Measurements from ENCODE around the gene CUX1.
A peak's percentile ranks its signal among the peaks of the same experiment; 100 is the strongest.

Gene CUX1

DNA sequence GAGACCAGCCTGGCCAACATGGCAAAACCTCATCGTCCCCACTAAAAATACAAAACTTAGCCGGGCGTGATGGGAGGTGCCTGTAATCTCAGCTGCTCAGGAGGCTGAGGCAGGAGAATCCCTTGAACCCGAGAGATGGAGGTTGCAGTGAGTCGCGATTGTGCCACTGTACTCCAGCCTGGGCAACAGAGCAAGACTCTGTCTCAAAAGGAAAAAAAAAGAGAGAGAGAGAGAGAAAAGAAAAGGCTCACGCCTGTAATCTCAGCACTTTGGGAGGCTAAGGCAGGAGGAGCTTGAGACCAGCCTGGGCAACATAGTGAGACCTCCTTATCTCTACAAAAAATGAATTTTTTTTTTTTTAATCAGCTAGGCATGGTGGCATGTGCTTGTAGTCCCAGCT, 157.6 kb downstream of the CUX1 start:
- no peak for DNase-seq

GRCh38 chr7:101976411-101976810, 159.0 kb downstream of the CUX1 start:
- DNase-seq = no peak

- DNase-seq = no peak
These were observed 159.8 kb downstream of the CUX1 start for GRCh38 chr7:101977249-101977648.

DNA sequence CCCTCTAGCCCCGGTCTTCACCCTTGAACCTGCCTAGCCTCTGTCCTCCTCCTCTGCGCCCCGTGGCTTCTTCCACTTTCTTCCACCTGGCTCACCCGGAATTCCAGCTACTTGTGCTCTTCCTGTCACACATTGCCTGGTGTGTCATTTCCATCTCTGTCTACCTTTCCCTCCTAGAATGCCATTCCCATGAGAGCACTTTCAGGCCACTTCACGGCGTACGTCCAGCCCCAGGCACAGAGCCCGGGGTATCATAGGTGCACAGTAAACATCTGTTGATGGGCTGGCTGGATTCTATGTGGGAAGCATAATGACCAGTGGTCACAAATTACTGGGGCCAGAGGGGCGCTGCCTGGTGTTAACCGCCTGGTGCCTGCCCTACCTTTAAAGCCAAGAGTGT, 161.3 kb downstream of the CUX1 start:
- no peak for DNase-seq

DNA sequence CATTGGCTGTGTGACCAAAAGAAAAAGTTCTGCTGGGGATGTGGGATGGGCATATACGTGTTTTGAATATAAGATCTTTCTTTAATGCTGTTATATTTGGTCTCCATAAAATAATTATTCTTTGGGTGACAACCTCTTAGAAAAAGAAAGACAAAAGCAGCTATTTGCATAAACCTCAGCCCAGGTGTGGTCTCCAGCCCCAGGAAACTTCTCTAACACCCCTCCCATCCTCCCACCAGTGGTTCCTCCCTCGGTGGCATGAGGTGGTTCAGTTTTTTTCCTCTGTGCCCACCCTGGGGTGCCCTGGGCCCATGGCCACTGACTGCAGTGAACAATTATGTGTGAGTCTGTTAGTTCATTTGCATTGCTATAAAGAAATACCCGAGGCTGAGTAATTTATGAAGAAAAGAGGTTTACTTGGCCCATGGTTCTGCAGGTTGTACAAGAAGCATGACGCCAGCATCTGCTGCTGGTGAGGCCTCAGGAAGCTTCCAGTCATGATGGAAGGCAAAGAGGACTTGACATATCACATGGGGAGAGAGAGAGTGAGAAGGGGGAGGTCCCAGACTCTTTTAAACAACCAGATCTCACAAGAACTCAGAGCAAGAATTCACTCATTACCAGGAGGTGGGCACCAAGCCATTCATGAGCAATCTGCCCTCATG, 165.9 kb downstream of the CUX1 start:
- no peak for DNase-seq

DNA sequence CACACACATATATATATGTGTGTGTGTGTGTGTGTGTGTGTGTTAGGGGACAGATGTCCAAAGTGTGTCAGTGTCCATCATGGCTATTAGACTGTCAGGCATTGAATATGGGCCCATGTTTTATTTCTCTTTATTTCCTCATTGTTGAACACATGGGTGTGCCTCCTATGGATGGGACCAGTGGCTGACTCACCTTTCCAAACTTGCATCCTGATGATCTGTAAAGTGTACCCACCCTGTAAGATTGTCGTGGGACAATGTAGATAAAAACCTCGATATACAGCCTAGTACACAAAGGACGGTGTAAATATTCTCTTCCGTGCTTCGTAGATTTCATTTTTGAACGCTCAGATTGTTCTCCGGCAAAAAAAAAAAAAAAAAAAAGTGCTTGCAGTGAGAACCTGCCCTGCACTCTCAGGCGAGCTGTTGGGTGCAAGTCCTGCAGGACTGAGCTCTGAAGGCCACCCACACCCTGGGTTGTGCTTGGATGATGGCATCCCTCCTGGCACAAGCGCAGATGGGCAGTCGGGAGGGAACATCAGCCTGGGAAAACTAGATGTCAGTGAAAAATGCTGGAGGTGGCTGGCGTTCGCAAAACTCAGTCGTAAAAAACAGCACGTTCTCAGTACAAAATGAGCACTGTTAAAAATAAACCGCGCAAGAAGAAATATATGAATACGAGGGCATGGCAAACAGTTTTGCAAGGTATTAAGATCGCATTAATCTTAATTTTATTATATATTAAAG, 166.9 kb downstream of the CUX1 start:
- no peak for DNase-seq

- no peak for DNase-seq
These were observed 167.9 kb downstream of the CUX1 start for GRCh38 chr7:101985057-101985902.

DNA sequence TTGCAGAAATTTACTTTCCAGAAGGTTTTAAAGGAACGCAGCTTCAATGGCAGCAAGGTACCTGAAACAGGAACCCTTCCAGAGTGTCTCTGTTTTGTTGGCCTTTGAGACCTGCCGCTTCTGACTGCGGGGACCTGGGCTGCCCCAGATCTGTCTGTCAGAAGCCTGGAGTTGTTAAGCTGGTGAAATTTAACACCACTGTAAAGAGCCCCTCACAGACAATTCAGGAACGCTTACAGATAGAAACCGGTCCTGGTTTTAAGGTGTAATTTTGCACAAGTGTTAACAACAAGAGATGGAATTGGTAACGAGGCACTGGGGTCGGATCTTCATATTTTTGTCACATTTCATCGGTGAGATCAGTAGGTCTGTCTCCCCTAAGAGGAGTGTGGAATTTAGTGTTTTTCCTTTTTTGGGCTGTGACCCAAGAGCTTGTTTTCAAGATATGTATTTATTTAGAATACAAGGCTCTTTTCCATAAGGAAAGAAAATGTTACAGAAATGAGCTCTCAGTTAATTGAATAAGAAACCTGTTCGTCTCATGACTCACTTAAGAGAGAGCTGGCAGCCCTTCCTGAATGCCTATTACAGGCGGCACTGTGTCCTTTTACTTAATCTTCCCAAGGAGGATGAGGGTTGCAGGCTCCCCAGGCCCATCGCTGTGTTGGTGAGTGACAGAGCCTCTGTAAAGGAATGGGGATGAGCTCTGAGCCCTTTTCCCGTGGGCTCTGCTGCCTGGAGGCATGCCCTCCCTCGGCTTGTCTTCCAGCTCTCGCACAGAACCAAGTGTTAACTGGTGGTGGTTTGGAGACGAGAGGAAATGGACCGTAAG, 168.7 kb downstream of the CUX1 start:
- peak in 1 of 56 donors; percentile 5 for DNase-seq

- DNase-seq = no peak
These were observed 170.1 kb downstream of the CUX1 start for GRCh38 chr7:101987494-101987893.

DNA sequence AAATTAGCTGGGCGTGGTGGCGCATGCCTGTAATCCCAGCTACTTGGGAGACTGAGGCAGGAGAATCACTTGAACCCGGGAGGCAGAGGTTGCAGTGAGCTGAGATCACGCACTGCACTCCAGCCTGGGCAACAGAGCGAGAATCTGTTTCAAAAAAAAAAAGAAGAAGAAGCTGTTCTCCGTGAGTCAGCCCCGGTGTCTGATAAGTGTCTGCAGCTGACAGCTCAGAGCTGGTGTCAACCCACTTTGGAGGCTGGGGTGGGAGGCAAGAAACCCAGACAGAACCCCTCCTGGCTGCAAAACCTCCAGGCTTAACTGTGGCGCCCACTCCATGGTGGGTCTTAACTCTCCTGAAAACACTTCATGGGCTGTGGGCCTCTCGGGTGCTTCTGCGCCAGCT, 170.6 kb downstream of the CUX1 start:
- DNase-seq = peak in 7 of 56 donors; percentile 2 to 36 (median 12)

DNA sequence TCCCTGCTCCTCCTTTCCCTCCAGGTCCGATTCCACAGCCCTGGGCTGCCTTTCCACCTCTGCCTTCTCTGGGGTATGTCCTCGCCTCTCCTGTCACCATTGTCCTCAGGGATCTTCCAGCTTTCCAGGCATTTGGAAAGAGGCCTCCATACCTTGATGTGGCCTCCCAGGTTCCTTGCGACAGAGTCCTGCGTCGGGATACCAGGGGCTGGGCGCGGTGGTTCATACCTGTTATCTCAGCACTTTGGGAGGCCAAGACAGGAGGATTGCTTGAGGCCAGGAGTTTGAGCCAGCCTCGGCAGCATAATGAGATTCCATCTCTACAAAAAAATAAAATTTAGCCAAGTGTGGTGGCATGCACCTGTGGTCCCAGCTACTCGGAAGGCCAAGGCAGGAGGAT, 171.1 kb downstream of the CUX1 start:
- DNase-seq = no peak

DNA sequence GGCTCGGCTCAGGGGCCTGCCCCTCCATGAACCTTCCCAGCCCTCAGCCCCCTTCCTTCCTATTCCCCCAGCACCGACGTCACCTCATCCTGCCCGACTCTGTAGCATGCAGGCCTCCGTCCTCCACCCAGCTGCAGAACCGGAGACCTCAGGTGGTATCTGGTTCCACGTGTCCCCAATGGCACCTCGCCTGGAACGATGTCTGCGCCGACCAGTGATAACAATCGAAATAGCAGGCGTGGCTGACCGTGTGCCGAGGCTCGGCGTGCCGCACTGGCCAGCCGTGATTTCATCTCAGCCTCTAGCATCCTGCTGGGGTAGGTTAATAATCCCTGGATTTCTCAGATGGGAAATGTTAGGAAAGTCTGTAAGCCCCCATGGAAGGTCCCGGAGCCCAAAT, 171.7 kb downstream of the CUX1 start:
- no peak for DNase-seq

DNA sequence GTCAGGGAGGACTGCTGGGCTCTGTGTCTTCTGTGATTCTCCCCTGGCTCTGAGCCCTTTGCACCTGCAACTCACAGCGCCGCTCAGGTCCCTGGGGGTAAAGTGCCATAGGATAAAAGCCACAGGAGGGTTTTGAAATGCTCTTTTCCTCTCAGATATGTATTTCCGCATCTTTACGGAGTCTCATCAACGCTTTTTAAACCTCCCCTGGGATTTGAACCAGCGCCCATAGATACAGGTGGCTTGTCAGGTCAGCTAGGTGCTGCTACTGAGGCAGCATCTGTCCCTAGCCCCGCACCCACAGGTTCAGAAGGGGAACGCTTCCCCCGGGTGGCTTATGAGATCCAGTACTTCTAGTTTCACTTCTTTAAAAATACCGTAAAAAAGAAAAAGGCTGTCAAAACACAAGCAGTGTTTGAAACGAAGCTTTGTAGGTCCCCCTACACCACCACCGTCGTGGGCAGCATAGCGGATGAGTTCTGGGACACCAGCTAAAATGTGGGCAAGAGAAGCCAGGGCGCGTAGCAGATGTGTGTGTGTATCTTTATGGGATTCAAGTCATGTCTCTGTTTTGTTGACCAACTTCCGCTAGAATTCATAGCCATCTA, 173.5 kb downstream of the CUX1 start:
- DNase-seq = peak in 4 of 56 donors; percentile 4 to 12 (median 6)

- no peak for DNase-seq
These were observed 174.4 kb downstream of the CUX1 start for GRCh38 chr7:101991860-101992259.

GRCh38 chr7:101993311-101993710, 175.9 kb downstream of the CUX1 start:
- no peak for DNase-seq

GRCh38 chr7:101995121-101995520, 177.7 kb downstream of the CUX1 start:
- no peak for DNase-seq

DNA sequence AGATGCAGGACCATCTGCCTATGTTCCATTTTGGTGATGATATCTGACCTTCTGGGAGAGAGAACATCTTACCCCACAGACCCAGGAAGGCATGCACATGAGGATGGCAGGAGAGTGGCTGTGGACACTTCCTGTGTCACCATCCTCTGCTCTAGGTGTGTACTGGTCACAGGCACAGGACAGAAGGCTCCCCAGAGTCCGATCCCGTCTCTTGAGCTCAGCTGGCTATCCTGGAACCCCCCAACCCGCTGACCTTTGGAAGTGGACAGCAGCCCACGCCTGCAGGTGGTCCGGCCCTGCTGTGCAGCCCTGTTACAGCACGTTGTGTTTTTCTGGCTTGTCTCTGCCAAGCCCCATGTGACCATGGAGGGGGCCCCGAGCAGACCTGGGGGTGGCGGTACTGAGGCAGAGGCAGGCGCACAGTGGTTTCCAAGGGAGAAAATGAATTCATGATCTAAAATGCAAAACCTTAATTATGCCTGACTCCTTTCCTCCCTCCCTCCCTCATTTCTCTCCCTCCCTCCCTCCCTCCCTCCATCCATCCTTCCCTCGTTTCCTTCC, 178.8 kb downstream of the CUX1 start:
- DNase-seq = peak in 6 of 56 donors; percentile 5 to 18 (median 10)

DNA sequence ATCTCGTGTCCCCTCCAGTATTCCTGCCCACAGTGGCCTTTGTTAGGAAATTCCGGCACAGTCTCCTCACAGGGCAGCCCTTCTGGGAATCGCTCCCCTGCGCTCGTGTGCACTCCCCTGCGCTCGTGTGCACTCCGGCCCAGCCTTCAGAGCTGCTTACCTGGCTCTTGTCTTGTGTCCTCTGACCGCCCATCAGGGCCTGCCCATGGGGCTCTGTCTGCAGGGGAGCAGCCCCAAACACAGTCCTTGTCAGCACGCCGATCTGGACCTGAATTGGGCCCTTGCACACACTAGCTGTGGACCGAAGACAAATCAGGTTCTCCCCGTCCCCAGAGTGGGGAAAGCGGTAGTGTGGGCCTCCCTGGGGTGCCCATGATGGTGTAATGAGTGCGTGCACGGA, 179.4 kb downstream of the CUX1 start:
- DNase-seq = no peak

DNA sequence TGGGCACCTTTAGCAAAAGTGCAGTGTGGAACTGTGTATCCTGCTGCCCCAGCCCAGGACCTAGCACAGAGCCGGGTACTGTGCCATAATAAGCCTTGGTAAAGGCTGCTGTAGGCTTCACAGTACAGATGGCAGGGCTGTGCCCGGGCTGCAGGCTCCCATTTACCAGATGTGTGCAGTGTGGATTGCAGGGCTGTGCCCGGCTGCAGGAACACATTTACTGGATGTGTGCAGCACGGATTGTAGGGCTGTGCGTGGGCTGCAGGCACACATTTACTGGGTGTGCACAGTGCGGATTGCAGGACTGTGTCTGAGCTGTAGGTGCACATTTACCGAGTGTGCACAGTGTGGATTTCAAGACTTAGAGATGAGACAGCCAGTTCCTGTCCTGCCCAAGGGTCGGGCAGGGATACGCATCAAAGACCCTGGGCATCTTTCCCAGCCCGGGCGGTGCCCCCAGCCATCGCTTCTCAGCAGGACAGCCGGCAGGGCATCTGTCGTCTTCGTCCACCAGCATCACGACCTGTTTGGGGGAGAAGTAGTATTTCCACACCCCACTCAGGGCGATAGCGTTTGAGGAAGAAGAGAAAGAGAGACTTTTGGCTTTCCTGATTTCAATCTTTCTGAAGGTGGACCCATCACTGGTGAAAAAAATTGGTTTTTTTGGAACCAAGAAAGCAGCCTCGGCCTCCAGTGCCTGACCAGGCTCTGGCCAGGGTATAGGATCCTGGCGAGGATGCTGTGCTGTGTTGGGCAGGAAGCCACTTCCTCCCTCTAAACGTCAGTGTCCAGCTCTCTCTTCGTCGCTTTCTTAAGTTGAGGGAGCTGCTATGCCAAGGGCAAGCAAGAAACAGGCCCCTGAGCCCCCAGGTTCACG, 180.8 kb downstream of the CUX1 start:
- DNase-seq = no peak

DNA sequence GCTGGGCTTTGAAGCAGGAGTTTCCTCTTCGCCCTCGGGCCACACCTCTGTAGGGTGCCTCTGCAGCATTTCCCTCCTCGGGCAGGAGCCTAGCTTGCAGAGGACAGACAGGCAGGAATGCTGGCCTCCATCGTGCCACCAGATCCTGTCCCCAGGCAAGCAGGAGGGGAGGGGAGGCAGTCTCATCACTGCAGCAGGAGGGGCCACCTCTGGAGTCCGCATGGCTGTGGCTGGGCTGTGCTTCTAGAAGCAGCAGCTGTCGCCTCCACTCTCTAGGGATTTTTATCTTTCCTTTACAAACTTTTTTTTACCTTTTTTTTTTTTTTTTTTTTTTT, 181.4 kb downstream of the CUX1 start:
- no peak for DNase-seq

Measured in nucleus accumbens (tissue), 56 donors.